Measurements from ENCODE around the gene IFNA13. TPM values are rescaled to one million over a fixed set of nuclear protein-coding genes. Genes with fewer than 3 reads are reported as not detected.

The IFNA13 gene
- total RNA-seq, 2 experiments from 2014 or later: not detected

- peaks cover 87% of the 10 kb centered on the region for H3K79me2 ChIP-seq (ENCODE audit: insufficient read depth, low read depth, low read length)
- CTCF ChIA-PET (ENCODE audit: unreplicated experiment): no interaction called here
- peaks cover 38% of the 10 kb centered on the region for H4K20me1 ChIP-seq (ENCODE audit: insufficient read depth, low read length)
- intact Hi-C loops (cut with micrococcal nuclease; ENCODE audit: unreplicated experiment): loop anchor here (10.0 kb wide), 1 partner anchor 913 kb away; no protein-coding TSS in a partner anchor
- H3K9me2 ChIP-seq (ENCODE audit: insufficient read depth, low read length): no peaks in the 10 kb centered on the region
- H3K27ac ChIP-seq (ENCODE audit: low read depth, low read length, poor library complexity, severe bottlenecking): no peak overlapping the region
- POLR2A ChIA-PET: interaction anchor here (0.7 kb wide), 1 partner anchor 671 kb away, joined by 4 read pairs; no protein-coding TSS in a partner anchor
- no peak for DNase-seq (ENCODE audit: low spot score)
- H3K36me3 ChIP-seq (ENCODE audit: insufficient read depth, low read length): peaks cover 45% of the 10 kb centered on the region
- H3K4me2 ChIP-seq (ENCODE audit: low read length): peak overlapping the region; percentile 93
- peaks cover 45% of the 10 kb centered on the region for H3K4me1 ChIP-seq (ENCODE audit: insufficient read depth, low read length, poor library complexity, severe bottlenecking)
- TF ChIP-seq CTCF (conservative IDR thresholded peaks at IDR 0.05; ENCODE audit: low read length) (no peak), EZH2phosphoT487 (IDR thresholded peaks at IDR 0.05; ENCODE audit: borderline replicate concordance, low read depth, low read length) (no peak)
- H3K9me3 ChIP-seq (ENCODE audit: low read length): no peaks in the 10 kb centered on the region
- BruUV-seq (replicated peaks): no TSS peak
- H2AFZ ChIP-seq (ENCODE audit: low read length): no peak overlapping the region
- H3K4me3 ChIP-seq (ENCODE audit: low read depth, low read length, poor library complexity, severe bottlenecking): peak overlapping the region; percentile 83
Observed at GRCh38 chr9:21331676-21332402, 36.0 kb downstream of the IFNA13 start.

GRCh38 chr9:21326526-21327139 is 41.2 kb downstream of the IFNA13 start:
- DNase-seq (ENCODE audit: low spot score): peak; percentile 67
- POLR2A ChIA-PET: interaction anchor here (0.8 to 1.4 kb wide), 3 partner anchors 8 to 66 kb away, joined by 3 to 10 read pairs (median 6); partner anchors contain the start of gene KLHL9
- peaks cover 60% of the 10 kb centered on the region for H3K79me2 ChIP-seq (ENCODE audit: insufficient read depth, low read depth, low read length)

More at GRCh38 chr9:21326526-21327139, 41.2 kb downstream of the IFNA13 start:
- Histone ChIP-seq H3K4me3 (ENCODE audit: low read depth, low read length, poor library complexity, severe bottlenecking) (no peak overlapping the region), H3K9me3 (ENCODE audit: low read length) (no peaks in the 10 kb centered on the region), H3K27ac (ENCODE audit: low read depth, low read length, poor library complexity, severe bottlenecking) (no peak overlapping the region), H4K20me1 (ENCODE audit: insufficient read depth, low read length) (peaks cover 20% of the 10 kb centered on the region), H3K9me2 (ENCODE audit: insufficient read depth, low read length) (no peaks in the 10 kb centered on the region), H3K4me1 (ENCODE audit: insufficient read depth, low read length, poor library complexity, severe bottlenecking) (peaks cover 8% of the 10 kb centered on the region), H3K4me2 (ENCODE audit: low read length) (no peak overlapping the region), H3K36me3 (ENCODE audit: insufficient read depth, low read length) (peaks cover 60% of the 10 kb centered on the region), H2AFZ (ENCODE audit: low read length) (no peak overlapping the region)
- intact Hi-C loops (cut with micrococcal nuclease; ENCODE audit: unreplicated experiment): loop anchor here (1.0 to 2.0 kb wide), 3 partner anchors 70 to 462 kb away; no protein-coding TSS in a partner anchor
- no peak for TF ChIP-seq EZH2phosphoT487 (IDR thresholded peaks at IDR 0.05; ENCODE audit: borderline replicate concordance, low read depth, low read length)
- peak; percentile 92 for TF ChIP-seq CTCF (conservative IDR thresholded peaks at IDR 0.05; ENCODE audit: low read length)
- CTCF ChIA-PET (ENCODE audit: unreplicated experiment): interaction anchor here (0.8 to 1.6 kb wide), 2 partner anchors 8 to 69 kb away, joined by 3 to 4 read pairs; no protein-coding TSS in a partner anchor
- BruUV-seq (replicated peaks): no TSS peak
